H9 (cell line): Measurements from ENCODE around the gene ALOX12. TPM values are rescaled to one million over a fixed set of nuclear protein-coding genes. Genes with fewer than 3 reads are reported as not detected.

Experiments used
- DNase-seq: peaks from one replicate; pipeline ENCODE4 v3.0.0-alpha.2; 2017
- H2AFZ ChIP-seq: one replicate; pipeline ENCODE4 v1.6.1; 2013; ENCODE audit warnings: mild to moderate bottlenecking, low read length, control low read depth, moderate library complexity
- H2AK5ac ChIP-seq: 2 replicates; pipeline ENCODE4 v1.6.1; 2013; ENCODE audit warnings: low read length, control low read depth, mixed read lengths; ENCODE audit not compliant: insufficient read length
- H2BK120ac ChIP-seq: one replicate; pipeline ENCODE4 v1.6.1; 2013; ENCODE audit warnings: low read depth, mild to moderate bottlenecking, low read length, control low read depth, inconsistent platforms; ENCODE audit not compliant: poor library complexity, severe bottlenecking
- H2BK12ac ChIP-seq: 2 replicates; pipeline ENCODE4 v1.6.1; 2013; ENCODE audit warnings: low read length, control low read depth, mixed read lengths, low read depth; ENCODE audit not compliant: insufficient read length
- H2BK15ac ChIP-seq: 2 replicates; pipeline ENCODE4 v1.6.1; 2013; ENCODE audit warnings: low read depth, low read length, control low read depth
- H2BK20ac ChIP-seq: one replicate; pipeline ENCODE4 v1.6.1; 2013; ENCODE audit warnings: low read depth, mild to moderate bottlenecking, low read length, control low read depth, inconsistent platforms; ENCODE audit not compliant: poor library complexity, severe bottlenecking
- H2BK5ac ChIP-seq: 2 replicates; pipeline ENCODE4 v1.6.1; 2013; ENCODE audit warnings: low read length, control low read depth, mixed read lengths; ENCODE audit not compliant: insufficient read length
- H3K14ac ChIP-seq: 2 replicates; pipeline ENCODE4 v1.6.1; 2013; ENCODE audit warnings: low read length, control low read depth; ENCODE audit not compliant: insufficient read depth
- H3K18ac ChIP-seq: 2 replicates; pipeline ENCODE4 v1.6.1; 2013; ENCODE audit warnings: low read depth, mild to moderate bottlenecking, mixed read lengths, low read length, control low read depth; ENCODE audit not compliant: insufficient read length
- H3K23ac ChIP-seq: 2 replicates; pipeline ENCODE4 v1.6.1; 2013; ENCODE audit warnings: low read length, control low read depth, mixed read lengths, low read depth; ENCODE audit not compliant: insufficient read length
- H3K23me2 ChIP-seq: 2 replicates; pipeline ENCODE4 v1.6.1; 2013; ENCODE audit warnings: low read depth, mild to moderate bottlenecking, mixed read lengths, low read length, control low read depth; ENCODE audit not compliant: insufficient read length, poor library complexity, severe bottlenecking
- H3K27ac ChIP-seq: 2 replicates; pipeline ENCODE4 v1.5.1; 2013; ENCODE audit warnings: low read length, control low read depth, mixed read lengths, low read depth; ENCODE audit not compliant: insufficient read length
- H3K27me3 ChIP-seq: 2 replicates; pipeline ENCODE4 v1.6.1; 2013; ENCODE audit warnings: low read length, control low read depth, inconsistent platforms; ENCODE audit not compliant: insufficient read depth
- H3K4ac ChIP-seq: 2 replicates; pipeline ENCODE4 v1.6.1; 2013; ENCODE audit warnings: low read depth, mild to moderate bottlenecking, control low read depth, inconsistent platforms, low read length, moderate library complexity
- H3K4me1 ChIP-seq: 2 replicates; pipeline ENCODE4 v1.6.1; 2013; ENCODE audit warnings: low read length, control low read depth, inconsistent platforms; ENCODE audit not compliant: insufficient read depth
- H3K4me2 ChIP-seq: 2 replicates; pipeline ENCODE4 v1.6.1; 2013; ENCODE audit warnings: low read length, control low read depth, mixed read lengths; ENCODE audit not compliant: insufficient read length, insufficient read depth
- H3K56ac ChIP-seq: 2 replicates; pipeline ENCODE4 v1.6.1; 2013; ENCODE audit warnings: low read depth, mild to moderate bottlenecking, mixed read lengths, low read length, control low read depth; ENCODE audit not compliant: insufficient read length
- H3K79me1 ChIP-seq: 2 replicates; pipeline ENCODE4 v1.6.1; 2013; ENCODE audit warnings: low read depth, mild to moderate bottlenecking, moderate library complexity, low read length, control low read depth, inconsistent platforms; ENCODE audit not compliant: insufficient read depth, poor library complexity, severe bottlenecking
- H3K79me2 ChIP-seq: 2 replicates; pipeline ENCODE4 v1.6.1; 2013; ENCODE audit warnings: low read length, control low read depth, inconsistent platforms; ENCODE audit not compliant: insufficient read depth
- H3K9ac ChIP-seq: 2 replicates; pipeline ENCODE4 v1.6.1; 2013; ENCODE audit warnings: low read length, control low read depth, mixed read lengths; ENCODE audit not compliant: insufficient read length; ENCODE audit errors: extremely low read depth
- H3K9me3 ChIP-seq: one replicate; pipeline ENCODE4 v1.6.1; 2013; ENCODE audit warnings: low read depth, low read length, inconsistent platforms; ENCODE audit not compliant: control insufficient read depth
- H3T11ph ChIP-seq: one replicate; pipeline ENCODE4 v1.6.1; 2013; ENCODE audit warnings: mild to moderate bottlenecking, low read length, control low read depth, inconsistent platforms
- H4K20me1 ChIP-seq: one replicate; pipeline ENCODE4 v1.6.1; 2013; ENCODE audit not compliant: control insufficient read depth, insufficient read length, insufficient read depth
- H4K5ac ChIP-seq: 2 replicates; pipeline ENCODE4 v1.6.1; 2013; ENCODE audit warnings: low read depth, mild to moderate bottlenecking, mixed read lengths, low read length, control low read depth; ENCODE audit not compliant: insufficient read length
- H4K8ac ChIP-seq: replicated peaks from 2 replicates; pipeline ENCODE4 v1.6.1; 2013; ENCODE audit warnings: low read length, control low read depth, mixed read lengths, low read depth; ENCODE audit not compliant: insufficient read length
- H4K91ac ChIP-seq: 2 replicates; pipeline ENCODE4 v1.6.1; 2013; ENCODE audit warnings: low read depth, mild to moderate bottlenecking, moderate library complexity, mixed read lengths, low read length, control low read depth; ENCODE audit not compliant: insufficient read length
- H3K27ac Mint-ChIP-seq, 3 experiments: 2 replicates in 2 of 3; 3 replicates in 1 of 3; pipeline ENCODE4 v1.8.0; 2020 to 2021; ENCODE audit warnings: mixed read lengths in 3 of 3, mild to moderate bottlenecking in 1 of 3, moderate library complexity in 1 of 3
- H3K27me3 Mint-ChIP-seq: 2 replicates; pipeline ENCODE4 v1.8.0; 2021; ENCODE audit warnings: low read depth, mild to moderate bottlenecking, moderate library complexity, mixed read lengths
- H3K36me3 Mint-ChIP-seq, 3 experiments: 2 replicates in 2 of 3; 3 replicates in 1 of 3; pipeline ENCODE4 v1.8.0; 2020 to 2021; ENCODE audit warnings: low read depth in 3 of 3, mixed read lengths in 3 of 3; ENCODE audit not compliant: insufficient read depth in 1 of 3
- H3K4me1 Mint-ChIP-seq, 2 experiments: 2 replicates each; pipeline ENCODE4 v1.8.0; 2020; ENCODE audit warnings: mixed read lengths in 2 of 2
- H3K4me3 Mint-ChIP-seq, 2 experiments: 2 replicates in 1 of 2; 3 replicates in 1 of 2; pipeline ENCODE4 v1.8.0; 2020 to 2021; ENCODE audit warnings: mild to moderate bottlenecking in 2 of 2, mixed read lengths in 2 of 2, moderate library complexity in 1 of 2
- H3K9me3 Mint-ChIP-seq, 2 experiments: 2 replicates in 1 of 2; 3 replicates in 1 of 2; pipeline ENCODE4 v1.8.0; 2020; ENCODE audit warnings: mild to moderate bottlenecking in 2 of 2, mixed read lengths in 2 of 2, moderate library complexity in 1 of 2
- WGBS: extraction: QIAGEN DNeasy Blood & Tissue Kit; methylation state at CpG from one replicate; pipeline ENCODE4 v1.1.7; 2013; ENCODE audit warnings: missing lambda C conversion rate, low lambda C conversion rate, mixed read lengths; ENCODE audit not compliant: insufficient read length; ENCODE audit errors: extremely low coverage; 5-methylcytosine and 5-hydroxymethylcytosine counted together
- total RNA-seq: library from RNA; stranded (reverse); gene quantifications from 2 replicates; pipeline ENCODE4 v1.2.1, GENCODE V29; 2021
- TF ChIP-seq, protein P1 (sequence below): fragments of 200-600 bp; sonication (generic); conservative IDR thresholded peaks from 3 replicates; pipeline ENCODE4 v1.8.0; 2021; ENCODE audit warnings: antibody characterized with exemption, mild to moderate bottlenecking

Gene ALOX12
- total RNA-seq, 1 experiment from 2014 or later, result 0.81 TPM

DNA sequence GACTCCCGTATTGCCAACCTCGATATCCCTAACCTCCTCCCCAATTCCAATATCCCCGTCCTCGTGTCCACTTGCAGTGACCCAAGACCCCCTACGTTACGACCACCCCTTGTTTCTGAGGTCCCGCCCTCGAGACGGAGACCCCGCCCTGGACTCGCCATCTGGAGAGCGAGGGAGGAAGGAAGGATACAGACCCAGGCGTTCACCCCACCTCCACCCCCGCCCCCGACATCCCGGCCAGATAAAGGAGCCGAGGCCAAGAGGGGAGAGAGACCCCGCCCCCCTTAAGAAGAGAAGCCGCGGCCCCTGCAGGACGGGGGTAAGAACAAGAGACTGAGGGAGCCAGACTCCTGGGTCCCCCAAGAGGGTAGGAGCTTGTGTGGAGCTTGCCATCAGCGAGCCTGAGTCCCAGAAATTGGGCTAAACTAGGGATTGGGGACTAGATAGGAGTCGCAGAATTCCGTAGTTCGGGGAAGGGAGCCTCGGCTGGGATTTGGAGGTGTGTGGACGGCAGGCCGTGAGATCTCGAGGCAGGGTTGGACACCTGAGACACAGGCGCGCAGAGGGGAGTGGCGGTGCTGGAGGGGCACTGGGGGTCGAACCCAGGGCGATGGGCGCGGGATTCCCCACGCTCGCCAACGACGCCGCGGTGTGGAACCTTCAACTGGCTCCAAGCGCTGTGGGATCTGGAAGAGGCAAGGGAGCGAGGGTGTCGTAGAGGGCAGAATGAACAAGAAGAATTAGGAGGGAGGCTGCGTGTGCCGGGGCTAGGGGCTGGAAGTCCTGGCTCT lies 27.1 kb downstream of the ALOX12 start, which contains the start of gene BCL6B:
BCL6B (plus strand) TSS at position 270 of the 791 bp plus-strand sequence. CDS start 622 bp downstream, outside the sequence.
- Mint-ChIP-seq H3K36me3 (peaks cover 6 to 31% (median 18%) of the 10 kb centered on the region in 3 experiments; a peak in 6 of 7 replicates), H3K4me3 (peak within 1 kb of the TSS; percentile 67 to 89), H3K4me1 (peaks cover 23 to 45% of the 10 kb centered on the region in 2 experiments), H3K9me3 (peaks cover 0 to 2% of the 10 kb centered on the region in 2 experiments; a peak in 1 of 5 replicates), H3K27ac (peak within 1 kb of the TSS; percentile 39 to 88 (median 88); a peak in 4 of 7 replicates), H3K27me3 (peaks cover 39% of the 10 kb centered on the region)
- peak within 1 kb of the TSS; percentile 64 for H3K18ac ChIP-seq
- WGBS, result no CpG with 5 or more reads among the region's 47 CpGs
- peak within 1 kb of the TSS; percentile 25 for H2BK120ac ChIP-seq
- no peaks in the 10 kb centered on the region for H3K9me3 ChIP-seq
- H2BK20ac ChIP-seq, result no peak within 1 kb of the TSS
- peak; percentile 83 for DNase-seq
- peaks cover 6% of the 10 kb centered on the region; the same call in 1 of the 2 replicates for H3K27me3 ChIP-seq
- H3K27ac ChIP-seq, result no peak within 1 kb of the TSS
- H3K56ac ChIP-seq, result no peak within 1 kb of the TSS
- H3K23me2 ChIP-seq, result peaks cover 14% of the 10 kb centered on the region
- H4K20me1 ChIP-seq, result no peaks in the 10 kb centered on the region
- peak within 1 kb of the TSS; percentile 23 for H3K9ac ChIP-seq
- H3K4me2 ChIP-seq, result peak within 1 kb of the TSS; percentile 86
- no peak within 1 kb of the TSS for H3T11ph ChIP-seq
- H3K79me2 ChIP-seq, result no peaks in the 10 kb centered on the region
- TF ChIP-seq, protein P1, sequence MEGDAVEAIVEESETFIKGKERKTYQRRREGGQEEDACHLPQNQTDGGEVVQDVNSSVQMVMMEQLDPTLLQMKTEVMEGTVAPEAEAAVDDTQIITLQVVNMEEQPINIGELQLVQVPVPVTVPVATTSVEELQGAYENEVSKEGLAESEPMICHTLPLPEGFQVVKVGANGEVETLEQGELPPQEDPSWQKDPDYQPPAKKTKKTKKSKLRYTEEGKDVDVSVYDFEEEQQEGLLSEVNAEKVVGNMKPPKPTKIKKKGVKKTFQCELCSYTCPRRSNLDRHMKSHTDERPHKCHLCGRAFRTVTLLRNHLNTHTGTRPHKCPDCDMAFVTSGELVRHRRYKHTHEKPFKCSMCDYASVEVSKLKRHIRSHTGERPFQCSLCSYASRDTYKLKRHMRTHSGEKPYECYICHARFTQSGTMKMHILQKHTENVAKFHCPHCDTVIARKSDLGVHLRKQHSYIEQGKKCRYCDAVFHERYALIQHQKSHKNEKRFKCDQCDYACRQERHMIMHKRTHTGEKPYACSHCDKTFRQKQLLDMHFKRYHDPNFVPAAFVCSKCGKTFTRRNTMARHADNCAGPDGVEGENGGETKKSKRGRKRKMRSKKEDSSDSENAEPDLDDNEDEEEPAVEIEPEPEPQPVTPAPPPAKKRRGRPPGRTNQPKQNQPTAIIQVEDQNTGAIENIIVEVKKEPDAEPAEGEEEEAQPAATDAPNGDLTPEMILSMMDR, result no peak
- no peak within 1 kb of the TSS for H2BK15ac ChIP-seq
- H2AK5ac ChIP-seq, result no peak within 1 kb of the TSS
- H3K4me1 ChIP-seq, result 0 out of 2 replicates have a peak, but pooled peaks cover 3% of the 10 kb centered on the region
- peak within 1 kb of the TSS; percentile 60; the same call in 1 of the 2 replicates for H3K14ac ChIP-seq
- H2BK12ac ChIP-seq, result no peak within 1 kb of the TSS
- no peaks in the 10 kb centered on the region for H3K79me1 ChIP-seq
- H2AFZ ChIP-seq, result peak within 1 kb of the TSS; percentile 35
- H4K8ac ChIP-seq, result no peak within 1 kb of the TSS
- H4K91ac ChIP-seq, result no peak within 1 kb of the TSS
- H2BK5ac ChIP-seq, result no peak within 1 kb of the TSS
- no peak within 1 kb of the TSS for H4K5ac ChIP-seq
- H3K4ac ChIP-seq, result no peak within 1 kb of the TSS
- no peak within 1 kb of the TSS for H3K23ac ChIP-seq
